GM04504 (cell line): ENCODE data around the gene DHFR2.
"Not testable (repeated sequence)": the region's sequence is repeated elsewhere in the genome, so short reads cannot be mapped to it uniquely, and the experiment has no call there.

Experiments
- DNase-seq: peaks from one replicate; pipeline ENCODE4 v3.0.0-alpha.2; 2012; ENCODE audit warnings: low read depth

DHFR2 gene

DNA sequence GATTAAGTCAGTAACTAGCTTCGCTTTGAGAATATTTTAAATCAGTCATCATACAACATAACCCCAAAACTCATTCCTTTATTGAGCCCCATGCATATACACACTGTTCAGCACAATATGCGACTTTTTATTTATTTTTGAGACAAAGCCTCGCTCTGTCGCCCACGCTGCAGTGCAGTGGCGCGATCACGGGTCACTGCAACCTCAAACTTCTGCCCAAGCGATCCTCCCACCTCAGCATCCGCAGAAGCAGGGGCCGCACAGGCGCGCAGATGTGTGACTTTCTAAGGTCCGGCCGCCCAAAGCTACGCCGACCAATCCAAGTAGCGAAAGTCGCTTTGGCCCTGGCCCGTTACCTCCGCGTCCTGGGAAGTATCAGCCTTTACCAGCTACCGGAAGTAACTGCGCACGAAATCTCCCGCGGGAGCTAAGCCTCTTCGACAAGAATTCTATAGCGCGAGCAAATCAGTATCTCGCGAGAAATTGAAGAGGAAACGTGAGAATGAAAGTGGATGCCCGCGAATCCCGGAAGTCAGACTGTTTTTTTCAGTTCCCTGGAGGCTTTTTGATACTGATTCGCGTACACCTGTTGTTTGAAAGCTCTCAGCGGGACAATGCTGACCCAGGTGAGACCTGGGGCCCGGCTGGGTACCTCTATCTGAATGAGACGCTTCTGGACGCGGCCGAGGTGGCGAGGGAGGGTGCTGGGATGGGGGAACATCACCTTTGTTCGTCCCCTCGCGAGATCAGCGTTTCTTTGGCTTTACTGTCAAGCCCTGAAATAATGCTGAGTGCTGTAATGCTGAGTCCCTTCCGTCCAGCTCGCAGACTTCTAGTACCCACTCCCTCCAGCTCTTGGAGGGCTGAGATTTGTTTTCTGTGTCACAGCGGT is at the start of gene DHFR2, which contains the start of gene NSUN3:
Gene DHFR2 (minus strand): TSS at position 404 of the 892 bp plus-strand sequence. CDS start 1,405 bp downstream, outside the sequence.
Gene NSUN3 (plus strand): TSS at position 549 of the 892 bp plus-strand sequence. CDS start 66 bp downstream, at position 615.
- peak; percentile 98 for DNase-seq

GRCh38 chr3:94110854-94111253 is 48.1 kb upstream of the DHFR2 start:
- no peak for DNase-seq

- not testable (repeated sequence) for DNase-seq
These were observed 47.5 kb upstream of the DHFR2 start for GRCh38 chr3:94110232-94110631.

GRCh38 chr3:94106268-94106667 is 43.6 kb upstream of the DHFR2 start:
- no peak for DNase-seq

GRCh38 chr3:94101860-94102259 is 39.1 kb upstream of the DHFR2 start:
- no peak for DNase-seq

DNA sequence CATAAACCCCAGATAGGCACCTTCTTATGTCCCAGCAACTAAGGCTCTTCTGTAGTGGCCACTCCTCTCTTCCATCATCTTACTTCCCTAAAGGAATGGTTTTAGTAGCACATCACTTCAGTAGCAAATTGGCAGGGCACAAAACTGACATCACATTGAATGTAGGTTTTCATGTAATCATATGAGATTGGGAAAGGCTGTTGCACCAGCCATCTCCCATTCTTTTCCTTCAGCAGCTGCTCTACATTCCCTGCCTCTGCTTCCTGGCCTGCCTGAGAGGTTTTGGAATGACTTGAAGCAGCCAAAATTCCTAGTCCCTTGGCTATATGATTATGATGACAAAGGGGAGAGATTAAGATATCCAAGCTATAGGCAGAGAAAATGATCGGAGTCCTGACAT is 36.6 kb upstream of the DHFR2 start:
- DNase-seq: no peak

DNA sequence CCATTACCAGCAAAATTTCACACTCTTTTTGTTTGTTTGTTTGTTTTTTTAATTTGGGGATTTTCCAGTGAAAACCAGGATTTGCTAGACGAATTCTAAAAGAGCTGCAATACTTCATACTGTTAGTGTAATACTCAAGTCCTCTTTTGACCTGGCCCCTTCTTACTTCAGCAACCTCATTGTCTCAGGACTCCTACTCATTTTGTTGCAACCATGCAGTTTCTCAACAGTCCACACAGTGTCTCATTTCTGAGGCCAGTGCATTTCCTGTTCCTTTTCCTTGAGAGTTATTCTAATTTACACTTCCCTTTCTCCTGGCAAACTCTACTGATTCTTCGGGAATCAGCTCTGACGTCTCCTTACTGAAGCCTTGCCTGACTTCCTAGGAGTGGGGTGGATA is 35.7 kb upstream of the DHFR2 start:
- no peak for DNase-seq

GRCh38 chr3:94095111-94095510 is 32.4 kb upstream of the DHFR2 start:
- no peak for DNase-seq

- no peak for DNase-seq
These were observed 30.4 kb upstream of the DHFR2 start for GRCh38 chr3:94093151-94093550.

GRCh38 chr3:94092086-94092485 is 29.4 kb upstream of the DHFR2 start:
- DNase-seq: no peak

DNA sequence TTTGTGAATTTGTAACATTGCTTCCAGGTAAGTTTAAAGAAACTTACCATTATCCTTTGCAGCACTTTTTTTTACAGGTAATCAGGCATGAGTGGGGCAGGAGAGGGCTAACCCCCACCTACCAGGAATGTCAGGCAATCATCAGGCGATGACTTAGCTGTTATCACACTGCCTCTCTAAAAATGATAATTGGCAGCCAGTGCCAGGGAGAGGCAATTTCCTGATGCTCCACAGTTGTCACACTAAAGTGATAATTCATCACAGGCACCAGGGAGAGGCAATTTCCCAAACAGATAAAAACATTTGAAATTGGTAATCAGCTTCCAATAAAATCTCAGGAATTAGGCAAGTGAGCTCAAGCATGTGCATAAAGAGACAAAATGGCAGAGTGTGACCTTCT is 26.4 kb upstream of the DHFR2 start:
- no peak for DNase-seq

DNA sequence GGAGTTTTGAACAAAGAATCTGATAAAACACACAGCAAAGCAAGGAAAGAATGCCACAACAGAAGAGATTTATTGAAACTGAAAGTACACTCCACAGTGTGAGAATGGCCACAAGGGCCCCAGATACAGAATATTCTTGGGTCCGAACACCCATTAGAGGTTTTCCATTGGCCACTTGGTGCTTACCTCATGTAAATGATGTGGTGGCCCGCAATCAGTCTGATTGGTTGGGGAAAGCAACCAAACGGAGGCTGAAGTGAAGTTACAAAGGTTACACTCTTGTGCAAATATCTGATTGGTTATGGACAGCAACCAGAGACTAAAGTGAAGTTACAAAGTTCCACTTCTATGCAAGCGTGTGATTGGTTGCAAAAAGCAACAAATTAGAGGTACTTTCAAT is 20.5 kb upstream of the DHFR2 start:
- no peak for DNase-seq

GRCh38 chr3:94082391-94082937 is 19.7 kb upstream of the DHFR2 start:
- DNase-seq: no peak

DNA sequence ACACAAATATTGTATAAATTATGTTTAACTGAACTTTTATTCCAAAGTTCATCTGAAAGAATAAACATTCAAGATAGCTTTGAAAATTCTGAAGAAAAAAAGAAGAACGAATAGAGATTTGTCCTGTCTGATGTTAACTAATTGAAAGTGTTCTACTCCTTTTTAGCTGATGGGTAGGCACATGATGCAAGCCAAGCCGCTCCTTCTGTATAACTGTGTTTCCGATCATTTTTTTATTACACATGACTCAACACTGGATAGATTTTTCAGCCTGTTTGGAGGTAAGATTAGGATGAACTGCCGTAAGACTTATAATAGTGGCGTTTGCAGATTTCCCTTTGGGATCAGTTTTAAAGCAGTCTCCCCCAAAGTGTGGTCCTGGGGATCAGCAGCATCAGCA is 19.2 kb upstream of the DHFR2 start:
- DNase-seq: no peak

- not testable (repeated sequence) for DNase-seq
These were observed 17.8 kb upstream of the DHFR2 start for GRCh38 chr3:94080552-94080951.

- no peak for DNase-seq
These were observed 13.3 kb upstream of the DHFR2 start for GRCh38 chr3:94076055-94076454.

DNA sequence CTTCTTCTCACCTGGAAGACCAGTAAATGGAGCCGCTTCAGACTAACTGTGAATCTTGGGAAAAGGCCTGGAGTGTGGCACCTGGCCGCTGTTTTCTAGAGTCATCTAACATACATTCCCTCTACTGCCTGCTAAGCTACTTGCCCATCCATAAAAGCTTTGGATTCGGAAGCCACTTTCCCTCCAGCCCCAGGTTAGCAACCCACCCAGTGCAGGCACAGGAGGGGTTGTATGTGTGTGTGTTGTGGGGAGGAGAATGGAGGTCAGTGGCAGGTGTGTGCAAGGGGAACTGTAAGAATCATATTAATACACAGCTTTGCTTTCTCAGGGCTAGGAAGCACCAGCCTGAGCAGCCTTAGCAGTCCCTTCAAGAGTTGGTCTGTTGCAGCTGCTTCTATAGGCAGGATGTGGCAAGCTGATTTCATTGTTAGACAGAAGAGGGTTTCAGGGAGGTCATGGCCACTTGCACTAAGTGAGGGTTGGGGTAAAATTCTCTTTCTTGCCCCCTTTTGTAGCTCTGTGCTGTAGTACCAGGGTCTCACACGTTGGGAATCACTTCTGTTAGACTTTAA is 9.1 kb upstream of the DHFR2 start:
- DNase-seq: no peak

DNA sequence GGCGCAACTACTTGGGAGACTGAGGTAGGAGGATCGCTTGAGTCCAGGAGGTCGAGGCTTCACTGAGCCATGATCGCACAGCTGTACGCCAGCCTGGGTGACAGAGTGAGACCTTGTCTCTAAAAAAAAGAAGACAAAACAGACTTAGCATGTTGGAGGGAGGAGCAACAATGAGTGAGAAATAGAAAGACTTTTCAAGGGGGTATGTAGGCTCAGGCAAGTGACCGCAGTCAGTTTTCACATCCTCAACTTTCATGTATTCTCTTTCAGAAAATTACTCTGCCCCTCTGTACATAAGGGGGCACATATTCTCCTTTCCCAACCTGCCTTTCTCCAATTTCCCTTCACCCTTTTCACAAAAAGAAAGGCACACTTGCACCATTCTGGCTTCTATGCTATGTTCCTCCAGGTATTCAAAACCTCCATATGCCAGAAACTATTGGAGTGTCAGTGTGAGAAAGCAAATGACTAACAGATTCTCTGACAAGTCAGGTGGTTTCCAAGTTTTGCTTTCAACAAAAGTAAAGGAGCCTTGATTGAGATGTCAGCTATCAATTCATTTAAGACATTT is 7.7 kb upstream of the DHFR2 start:
- DNase-seq: no peak

GRCh38 chr3:94069194-94069813 is 6.6 kb upstream of the DHFR2 start:
- DNase-seq: peak; percentile 6

GRCh38 chr3:94066506-94067500 is 4.1 kb upstream of the DHFR2 start:
- DNase-seq: no peak
